DMS114 treated with DMSO at 0.1 percent for 48 hours (cell line): ENCODE measurements around the gene THAP8.
"Not testable (repeated sequence)": the region's sequence is repeated elsewhere in the genome, so short reads cannot be mapped to it uniquely, and the experiment has no call there.

Experiments
- DNase-seq: peaks from one replicate; lab custom pipeline; 2025; ENCODE audit not compliant: unreplicated experiment; lab: John Stamatoyannopoulos, UW

Gene THAP8

DNA sequence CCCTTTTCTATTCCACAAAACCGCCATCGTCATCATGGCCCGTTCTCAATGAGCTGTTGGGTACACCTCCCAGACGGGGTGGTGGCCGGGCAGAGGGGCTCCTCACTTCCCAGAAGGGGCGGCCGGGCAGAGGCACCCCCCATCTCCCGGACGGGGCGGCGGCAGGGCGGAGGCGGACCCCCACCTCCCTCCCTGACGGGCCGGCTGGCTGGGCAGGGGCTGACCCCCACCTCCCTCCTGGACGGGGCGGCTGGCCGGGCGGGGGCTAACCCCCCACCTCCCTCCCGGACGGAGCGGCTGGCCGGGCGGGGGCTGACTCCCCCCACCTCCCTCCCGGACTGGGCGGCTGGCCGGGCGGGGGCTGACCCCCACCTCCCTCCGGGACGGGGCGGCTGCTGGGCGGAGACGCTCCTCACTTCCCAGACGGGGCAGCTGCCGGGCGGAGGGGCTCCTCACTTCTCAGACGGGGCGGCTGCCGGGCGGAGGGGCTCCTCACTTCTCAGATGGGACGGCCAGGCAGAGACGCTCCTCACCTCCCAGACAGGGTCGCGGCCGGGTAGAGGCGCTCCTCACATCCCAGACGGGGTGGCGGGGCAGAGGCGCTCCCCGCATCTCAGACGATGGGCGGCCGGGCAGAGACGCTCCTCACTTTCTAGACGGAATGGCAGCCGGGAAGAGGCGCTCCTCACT lies 14.9 kb upstream of the THAP8 start:
- DNase-seq: not testable (repeated sequence)

DNA sequence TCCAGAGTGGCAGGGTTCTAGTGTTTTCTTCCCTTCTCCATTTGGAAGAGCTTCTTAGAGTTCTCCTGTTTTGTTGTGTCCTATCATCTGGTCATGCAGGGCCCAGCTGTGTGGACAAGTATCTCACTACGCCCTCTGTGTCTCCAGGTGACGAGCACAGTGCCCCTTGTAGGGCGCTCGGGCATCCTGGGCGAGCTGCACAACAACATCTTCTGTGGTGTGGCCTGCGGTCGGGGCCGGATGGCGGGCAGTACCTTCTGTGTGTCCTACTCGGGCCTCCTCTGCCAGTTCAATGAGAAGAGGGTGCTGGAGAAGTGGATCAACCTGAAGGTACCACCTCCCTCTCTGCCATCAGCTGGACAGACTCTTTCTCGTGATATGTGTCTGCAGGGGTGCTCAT lies 13.6 kb upstream of the THAP8 start:
- DNase-seq: no peak

DNA sequence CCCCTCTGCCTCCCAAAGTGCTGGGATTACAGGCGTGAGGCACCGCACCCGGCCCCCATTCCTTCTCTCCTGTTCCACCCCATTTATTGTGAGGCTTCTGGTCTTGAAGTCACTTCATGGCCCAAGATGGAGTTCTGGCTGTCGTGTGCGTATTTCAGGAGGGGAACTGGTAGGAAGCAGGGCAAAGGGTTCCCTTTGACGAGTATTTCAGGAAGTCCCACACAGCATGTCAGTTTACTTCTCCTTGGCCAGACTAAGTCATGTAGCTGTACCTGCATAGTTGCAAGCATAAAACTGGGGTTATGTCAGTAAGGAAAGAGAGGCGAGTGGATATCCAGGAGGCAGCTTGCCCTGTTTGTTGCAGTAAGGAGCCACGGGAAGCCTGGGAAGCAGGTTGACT lies 10.7 kb upstream of the THAP8 start:
- DNase-seq: no peak

DNA sequence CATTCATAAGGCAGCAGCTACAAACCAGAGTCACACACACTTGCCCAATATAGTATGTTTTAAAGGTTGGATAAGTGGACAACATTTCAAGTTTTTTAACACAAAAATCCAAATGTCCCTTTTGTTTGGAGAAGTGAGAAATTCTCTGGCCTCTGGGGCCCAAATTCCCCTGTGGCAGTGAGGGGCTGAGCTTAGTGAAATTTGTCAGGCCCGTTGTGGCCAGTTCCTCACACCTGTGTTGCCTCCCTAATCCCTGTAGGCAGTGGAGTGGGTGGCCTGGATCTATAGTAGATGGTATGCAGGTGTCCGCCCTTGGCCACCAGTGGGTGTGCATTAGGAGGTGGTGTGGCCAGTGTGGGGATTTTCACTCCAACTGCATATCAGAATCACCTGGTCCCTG lies 7.3 kb upstream of the THAP8 start:
- DNase-seq: no peak

DNA sequence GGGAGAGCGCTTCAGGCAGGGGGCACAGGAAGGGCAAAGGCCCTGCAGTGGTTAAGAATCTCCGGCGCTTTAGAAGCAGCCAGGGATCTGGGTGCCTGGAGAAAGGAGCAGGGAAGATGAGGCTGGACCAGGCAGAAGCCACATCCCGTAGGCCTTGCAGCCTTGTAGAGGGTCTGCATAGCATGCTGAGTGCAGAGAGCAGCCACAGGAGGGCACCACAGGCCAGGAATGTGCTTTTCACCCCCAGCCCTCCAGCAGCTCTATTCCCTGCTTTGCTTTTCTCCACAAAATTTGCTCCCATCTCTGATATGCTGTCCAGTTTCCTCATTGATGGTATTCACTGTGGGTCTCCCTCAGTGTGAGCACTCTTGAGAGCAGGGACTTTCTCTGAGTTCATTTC lies 6.3 kb upstream of the THAP8 start:
- DNase-seq: peak; percentile 19

DNA sequence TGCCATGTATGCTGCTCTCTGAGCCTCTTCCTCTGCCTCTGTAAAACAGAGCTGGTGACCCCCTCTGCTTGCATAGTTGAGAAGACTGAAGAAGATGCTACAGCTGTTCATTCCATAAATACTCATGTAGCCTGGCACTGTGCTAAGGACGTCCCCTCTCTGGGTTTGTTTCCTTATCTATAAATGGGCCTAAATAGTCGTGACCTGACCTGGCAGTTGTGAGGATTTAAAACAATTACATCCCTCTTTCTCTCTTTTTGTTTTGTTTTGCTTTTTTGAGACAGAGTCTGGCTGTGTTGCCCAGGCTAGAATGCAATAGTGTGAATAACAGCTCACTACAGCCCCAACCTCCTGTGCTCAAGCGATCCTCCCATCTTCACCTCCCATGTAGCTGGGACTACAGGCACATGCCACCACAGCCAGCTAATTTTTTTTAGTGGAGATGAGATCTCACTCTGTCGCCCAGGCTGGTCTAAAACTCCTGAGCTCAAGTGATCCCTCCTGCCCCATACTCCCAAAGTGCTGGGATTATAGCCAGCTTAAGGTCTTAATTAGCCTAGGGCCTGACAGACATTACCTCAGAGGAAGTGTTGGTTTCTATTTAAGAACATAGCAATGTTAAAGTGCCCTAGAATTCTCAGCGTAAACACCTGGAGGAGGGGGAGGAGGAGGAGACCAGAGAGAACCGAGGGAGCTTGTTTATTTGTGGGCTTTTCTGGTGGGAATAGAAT lies 5.3 kb upstream of the THAP8 start:
- no peak for DNase-seq

DNA sequence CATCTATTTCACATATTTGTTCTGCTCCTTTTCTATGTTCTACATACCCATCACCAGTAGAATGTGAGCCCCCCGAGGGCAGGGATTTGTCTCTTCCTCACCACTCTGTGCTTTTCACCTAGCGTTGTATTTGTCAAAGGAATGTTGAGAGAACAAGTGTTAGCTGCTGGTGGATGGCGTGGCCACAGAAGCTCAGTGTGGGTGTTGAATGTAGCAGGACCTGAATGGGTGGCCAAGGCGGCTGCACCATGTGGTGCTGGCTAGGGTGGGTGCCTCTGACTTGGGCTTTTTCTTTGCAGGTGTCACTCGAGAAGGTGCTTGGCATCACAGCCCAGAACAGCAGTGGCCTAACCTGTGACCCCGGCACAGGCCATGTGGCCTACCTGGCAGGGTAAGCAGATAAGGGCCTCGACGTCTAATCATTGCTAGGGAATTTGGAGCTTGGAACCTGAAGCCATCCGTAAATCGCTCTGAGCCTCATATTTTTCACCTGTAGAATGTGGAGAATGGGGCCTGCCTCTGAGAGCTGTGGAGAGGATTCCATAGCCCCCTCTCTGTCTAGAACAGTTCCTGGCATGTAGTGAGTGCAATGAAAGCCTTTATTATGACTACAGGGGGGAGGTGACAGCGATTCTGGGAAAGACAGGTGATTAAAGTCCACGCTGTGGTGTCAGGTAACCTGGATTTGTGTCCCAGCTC lies 4.5 kb upstream of the THAP8 start:
- no peak for DNase-seq

DNA sequence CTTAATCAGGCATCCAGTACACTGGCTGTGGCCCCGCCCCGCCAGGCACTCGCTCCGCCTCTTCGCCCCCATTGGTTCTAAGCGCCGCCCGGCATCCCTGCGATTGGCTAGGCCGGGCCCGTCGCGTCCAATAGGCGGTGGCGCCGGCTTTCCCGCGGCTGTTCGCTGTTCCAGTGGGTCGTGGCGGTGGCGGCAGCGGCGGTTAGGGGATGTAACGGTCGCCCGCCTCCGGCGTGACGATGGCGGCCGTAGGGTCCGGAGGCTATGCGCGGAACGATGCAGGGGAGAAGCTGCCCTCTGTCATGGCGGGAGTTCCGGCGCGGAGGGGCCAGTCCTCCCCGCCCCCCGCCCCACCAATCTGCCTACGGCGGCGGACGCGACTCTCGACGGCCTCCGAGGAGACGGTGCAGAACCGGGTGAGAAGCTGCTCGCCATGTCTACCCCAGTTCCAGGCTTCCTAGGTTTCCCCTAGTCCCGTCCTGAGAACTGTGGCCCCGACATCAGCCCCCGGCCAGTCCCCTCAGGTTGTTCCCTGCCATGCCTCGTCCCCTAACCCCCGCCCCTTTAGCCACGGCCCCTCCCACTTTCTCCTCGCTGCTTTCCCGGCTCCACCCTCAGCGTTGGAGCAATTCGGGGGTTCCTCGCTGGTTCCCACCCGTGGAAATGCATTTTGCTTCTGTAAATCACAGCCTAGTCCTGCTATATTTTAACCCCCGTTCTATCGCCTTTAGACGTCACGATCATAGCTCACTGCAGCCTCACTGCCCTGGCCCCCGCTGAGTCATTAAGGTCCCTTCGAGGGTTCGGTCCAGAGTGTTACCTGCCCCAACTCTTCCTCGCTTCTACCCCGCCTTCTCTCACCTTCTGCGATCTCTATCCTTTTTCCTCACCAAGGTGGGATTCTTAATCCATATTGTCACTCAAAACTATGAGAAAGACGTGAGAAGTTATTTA lies 925 bp upstream of the THAP8 start, which contains the start of gene WDR62:
TSS of gene WDR62 (plus strand) at position 165 of the 954 bp plus-strand sequence. CDS start at position 240, 75 bp downstream.
- DNase-seq: peak; percentile 95

DNA sequence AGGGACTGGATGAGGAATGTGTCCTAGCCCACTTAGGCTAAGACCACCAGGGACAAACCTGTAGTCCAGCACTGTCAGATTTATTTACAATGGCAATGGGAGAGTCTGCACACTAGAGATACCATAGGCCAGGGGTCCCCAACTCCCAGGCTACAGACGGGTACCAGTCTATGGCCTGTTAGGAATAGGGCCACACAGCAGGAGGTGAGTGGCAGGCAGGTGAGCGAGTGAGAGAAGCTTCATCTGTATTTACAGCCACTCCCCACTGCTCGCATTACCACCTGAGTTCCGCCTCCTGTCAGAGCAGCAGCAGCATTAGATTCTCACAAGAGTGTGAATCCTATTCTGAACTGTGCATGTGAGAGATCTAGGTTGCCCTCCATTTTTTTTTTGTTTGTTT lies 2.4 kb downstream of the THAP8 start:
- no peak for DNase-seq

DNA sequence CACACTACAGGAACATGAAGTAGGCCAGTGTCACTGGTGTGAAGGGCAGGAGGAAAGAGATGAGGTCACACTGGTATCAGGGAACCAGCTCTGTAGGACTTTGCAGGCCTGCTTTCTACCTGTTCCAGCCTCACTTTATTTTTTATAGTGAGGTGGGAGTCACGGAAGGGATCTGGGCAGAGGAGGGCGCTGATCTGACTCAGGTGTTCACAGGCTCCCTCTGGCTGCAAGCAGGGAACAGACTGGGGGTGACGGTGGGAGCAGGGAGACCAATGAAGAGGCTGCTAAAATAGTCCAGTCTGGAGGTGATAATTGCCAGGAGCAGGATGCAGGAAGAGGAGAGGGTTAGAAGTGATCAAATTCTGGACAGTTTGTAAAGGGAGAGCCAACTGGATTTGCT lies 2.8 kb downstream of the THAP8 start:
- DNase-seq: no peak

DNA sequence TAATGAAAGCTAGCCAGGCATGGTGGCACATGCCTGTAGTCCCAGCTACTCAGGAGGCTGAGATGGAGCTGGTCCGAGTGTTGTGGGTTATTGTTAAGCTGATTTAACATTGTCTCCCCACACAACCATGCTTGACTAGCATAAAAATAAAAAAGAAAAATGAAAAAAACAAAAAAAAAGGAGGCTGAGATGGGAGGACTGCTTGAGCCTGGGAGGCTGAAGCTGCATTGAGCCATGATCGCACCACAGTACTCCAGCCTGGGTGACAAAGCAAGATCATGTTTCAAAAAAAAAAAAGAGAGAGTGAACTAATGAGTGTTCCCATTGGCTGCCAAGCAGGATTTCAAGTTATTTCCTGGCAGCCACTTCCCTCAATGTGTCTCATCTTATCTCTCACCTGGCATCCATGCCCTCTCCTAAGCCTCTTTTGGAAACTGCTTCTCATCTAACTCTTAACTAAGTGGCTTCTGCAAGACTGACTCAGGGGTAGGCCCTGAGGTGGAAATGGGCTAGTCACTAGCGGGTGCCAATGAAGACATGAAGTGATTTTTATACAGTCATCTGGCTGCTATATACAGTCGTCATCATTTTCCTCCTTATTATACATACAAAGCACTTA lies 4.9 kb downstream of the THAP8 start:
- DNase-seq: no peak

DNA sequence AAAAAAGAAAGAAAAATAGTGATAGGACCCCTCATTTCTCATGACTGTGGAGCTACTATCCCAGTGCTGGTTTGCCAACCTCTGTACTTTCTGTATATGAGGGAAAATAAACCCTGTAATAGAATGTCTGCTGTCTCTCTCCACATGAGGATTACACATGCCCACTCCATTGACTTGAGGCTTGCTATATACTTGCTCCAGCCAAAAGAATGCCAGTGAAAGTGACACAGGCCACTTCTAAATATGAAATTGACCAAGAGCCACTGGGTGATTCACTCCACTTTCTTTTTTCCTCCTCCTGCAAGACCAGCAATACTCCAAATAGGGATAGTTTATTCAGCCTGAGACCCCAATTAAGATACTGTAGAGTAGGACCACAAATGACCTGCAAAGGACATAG lies 6.2 kb downstream of the THAP8 start:
- no peak for DNase-seq

DNA sequence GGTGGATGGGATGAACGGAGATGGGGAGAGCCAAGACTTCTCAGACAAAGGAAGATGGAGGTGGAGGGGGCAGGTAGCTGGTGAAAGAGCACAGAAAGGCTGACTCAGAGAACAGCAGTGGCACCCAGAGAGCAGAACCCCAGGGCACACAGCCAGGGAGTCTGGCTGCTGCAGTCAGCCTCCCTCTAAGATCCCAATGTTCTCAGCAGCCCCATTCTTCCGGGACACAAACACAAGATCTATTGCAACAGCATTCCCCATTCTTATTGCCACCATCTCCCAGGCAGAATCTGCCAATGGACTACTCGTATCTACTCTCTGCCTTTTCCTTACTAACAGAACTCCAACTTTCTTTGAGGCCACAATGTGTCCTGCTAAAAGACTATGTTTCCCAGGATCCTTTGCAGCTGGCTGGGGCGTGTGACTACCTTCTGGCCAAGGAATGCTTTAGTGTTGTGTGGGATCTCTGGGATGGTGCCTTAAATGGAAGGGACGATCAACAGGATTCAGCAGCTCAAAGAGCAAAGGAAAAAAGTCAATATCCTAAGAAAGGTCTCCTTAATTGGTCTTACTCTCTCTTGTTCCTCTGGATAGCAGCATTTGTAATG lies 7.5 kb downstream of the THAP8 start:
- no peak for DNase-seq

DNA sequence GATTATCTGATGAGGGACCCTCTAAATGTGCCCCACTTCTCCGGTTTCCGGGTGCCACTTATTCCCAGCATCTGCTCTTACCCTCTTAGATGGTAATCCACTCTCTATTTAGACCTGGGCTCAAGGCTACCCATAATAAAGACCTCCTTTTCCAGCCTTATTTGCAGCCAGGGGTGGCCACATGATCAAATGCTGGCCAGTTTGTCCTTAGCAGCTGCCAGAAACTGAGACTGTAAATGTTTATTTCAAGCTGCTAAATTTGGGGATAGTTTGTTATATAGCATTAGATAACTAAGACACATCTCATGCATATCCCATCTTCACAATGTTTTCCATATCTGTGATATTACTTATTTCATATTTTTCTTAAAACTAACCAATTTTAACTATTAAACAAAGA lies 10.1 kb downstream of the THAP8 start:
- DNase-seq: no peak

DNA sequence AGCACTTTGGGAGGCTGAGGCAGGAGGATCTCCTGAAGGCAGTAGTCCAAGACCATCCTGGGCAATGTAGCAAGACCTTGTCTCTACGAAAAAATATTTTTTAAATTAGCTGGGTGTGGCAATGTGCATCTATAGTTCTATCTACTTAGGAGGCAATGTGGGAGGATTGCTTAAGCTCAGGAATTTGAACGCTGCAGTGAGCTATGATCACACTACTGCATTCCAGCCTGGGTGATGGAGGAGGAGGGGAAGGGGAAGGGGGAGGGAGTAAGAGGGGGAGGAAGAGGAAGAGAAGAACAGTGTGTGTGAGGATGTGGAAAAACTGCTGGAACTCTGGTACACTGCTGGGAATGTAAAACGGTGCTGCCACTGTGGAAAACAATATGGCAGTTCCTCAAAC lies 12.3 kb downstream of the THAP8 start:
- no peak for DNase-seq

DNA sequence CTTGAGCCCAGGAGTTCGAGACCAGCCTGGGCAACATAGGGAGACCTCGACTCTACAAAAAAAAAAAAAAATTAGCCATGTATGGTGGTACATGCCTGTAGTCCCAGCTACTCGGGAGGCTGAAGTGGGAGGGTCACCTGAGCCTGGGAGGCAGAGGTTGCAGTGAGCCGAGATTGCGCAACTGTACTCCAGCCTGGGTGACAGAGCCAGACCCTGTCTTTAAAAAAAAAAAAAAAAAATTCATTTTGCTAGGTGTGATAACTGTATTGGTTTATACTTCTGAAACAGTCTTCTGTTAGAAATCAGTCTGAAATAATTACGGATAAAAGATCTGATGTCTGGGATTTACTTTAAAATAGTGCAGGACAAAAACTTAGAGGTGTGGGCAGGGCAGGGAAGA lies 13.0 kb downstream of the THAP8 start:
- DNase-seq: not testable (repeated sequence)

DNA sequence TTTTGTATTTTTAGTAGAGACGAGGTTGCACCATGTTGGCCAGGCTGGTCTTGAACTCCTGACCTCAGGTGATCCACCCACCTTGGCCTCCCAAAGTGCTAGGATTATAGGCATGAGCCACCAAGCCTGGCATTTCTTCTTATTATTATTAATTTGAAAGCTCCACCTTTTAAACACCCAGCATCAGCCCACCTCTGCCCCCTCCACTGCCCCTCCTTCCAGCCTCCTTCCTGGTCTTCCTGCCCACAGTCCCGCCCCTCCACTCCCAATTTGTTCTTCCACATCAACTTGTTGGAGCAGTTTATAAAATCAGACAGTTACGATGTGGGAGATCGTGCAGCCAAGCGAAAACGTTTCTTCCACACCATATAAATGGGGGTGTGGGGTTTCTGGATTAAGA lies 13.6 kb downstream of the THAP8 start:
- DNase-seq: no peak

DNA sequence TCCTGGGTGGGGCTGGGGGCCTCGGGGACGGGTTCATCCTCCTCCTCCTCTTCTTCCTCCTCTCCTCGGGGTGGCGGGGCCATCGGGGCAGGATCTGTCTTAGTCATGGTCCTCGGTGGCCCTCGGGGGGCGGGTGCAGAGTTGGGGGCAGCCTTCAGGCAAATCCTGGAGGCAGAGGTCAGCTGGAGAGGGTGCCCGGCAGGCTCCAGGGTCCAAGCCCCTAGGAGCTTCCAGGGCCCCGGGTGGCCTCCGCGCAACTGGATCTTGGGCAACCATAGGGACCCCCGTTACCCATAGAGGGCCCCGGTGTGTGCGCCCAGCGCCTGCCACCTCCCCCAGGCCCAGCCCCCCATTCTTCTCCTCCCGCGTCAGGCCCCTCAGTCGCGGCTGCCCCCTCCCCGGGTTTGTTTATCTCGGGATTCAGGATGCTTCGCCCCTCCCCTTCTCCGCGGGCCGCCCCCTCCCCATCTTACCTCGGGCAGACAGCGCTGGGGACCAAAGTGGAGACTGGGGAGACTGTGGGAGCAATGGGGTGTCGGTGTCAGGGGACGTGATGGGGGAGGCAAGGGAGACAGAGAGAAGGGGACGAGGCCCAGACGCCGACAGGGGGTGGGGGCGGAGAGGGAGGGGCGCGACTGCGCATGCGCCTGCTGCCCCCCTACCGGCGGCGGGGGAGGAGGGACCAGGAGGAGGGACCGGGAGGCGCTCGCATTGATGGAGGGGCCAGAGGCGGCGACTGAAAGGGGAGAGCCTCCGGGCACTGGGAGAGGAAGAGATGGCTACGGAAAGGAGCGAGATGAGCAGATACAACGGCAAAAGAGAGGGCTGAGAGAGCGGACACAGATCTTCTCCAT lies 21.6 kb downstream of the THAP8 start, which contains the start of gene CLIP3:
TSS of gene CLIP3 (minus strand) at position 623 of the 854 bp plus-strand sequence. CDS start at position 107, 516 bp downstream.
- DNase-seq: peak; percentile 59

DNA sequence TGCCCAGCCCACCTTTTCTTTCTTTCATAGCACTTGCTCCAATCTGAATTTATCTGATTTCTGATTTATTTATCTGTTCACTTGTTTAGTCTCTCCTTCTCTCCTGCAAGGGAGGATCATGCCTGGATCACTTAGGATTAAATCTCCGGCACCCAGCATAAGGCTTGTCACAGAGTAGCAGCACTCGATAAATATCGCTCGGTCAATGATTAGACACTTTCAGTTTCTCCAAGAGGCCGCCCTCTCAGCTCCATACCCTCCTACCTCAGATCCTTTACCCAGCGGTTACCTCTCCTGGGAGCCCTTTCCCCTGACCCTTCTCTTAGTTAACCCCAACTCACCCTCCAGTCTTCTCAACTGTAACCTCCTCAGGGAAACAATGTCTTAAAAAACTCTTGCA lies 22.8 kb downstream of the THAP8 start:
- no peak for DNase-seq
